HEK293 (cell line): ENCODE results near the gene TSPOAP1.

Source experiments
- CTCF ChIA-PET: fragments of 350-600 bp; formaldehyde crosslinking; extraction: SDS; loops from one replicate; lab custom pipeline; 2021; ENCODE audit warnings: antibody characterized with exemption; lab: Yijun Ruan, JAX
- POLR2A ChIA-PET: fragments of 300-600 bp; formaldehyde crosslinking; extraction: SDS; loops from one replicate; lab custom pipeline; 2020; ENCODE audit warnings: antibody characterized with exemption, inconsistent platforms; lab: Yijun Ruan, JAX
- H3K27ac ChIP-seq: fragments of 200-500 bp; sonication (Bioruptor generic); 2 replicates; pipeline ENCODE4 v1.5.1; 2014; ENCODE audit warnings: low read depth, low read length, control low read depth, inconsistent platforms; ENCODE audit errors: extremely low read depth
- H3K36me3 ChIP-seq, 2 experiments: fragments of 200-500 bp in 1 of 2; sonication (Bioruptor generic) in 1 of 2; 1 replicate in 1 of 2; 2 replicates in 1 of 2; pipeline ENCODE4 v1.5.1; 2014 to 2017; ENCODE audit warnings: inconsistent platforms in 2 of 2, low read length in 2 of 2; ENCODE audit not compliant: control insufficient read depth in 2 of 2, insufficient read depth in 1 of 2
- H3K4me1 ChIP-seq: fragments of 200-500 bp; sonication (Bioruptor generic); 2 replicates; pipeline ENCODE4 v1.5.1; 2014; ENCODE audit warnings: mild to moderate bottlenecking, low read length, inconsistent platforms; ENCODE audit not compliant: control insufficient read depth, insufficient read depth
- H3K4me3 ChIP-seq: 2 replicates; pipeline ENCODE4 v1.5.1; 2011; ENCODE audit warnings: low read depth, mild to moderate bottlenecking, control low read depth, low read length, moderate library complexity
- H3K9me3 ChIP-seq: fragments of 200-500 bp; sonication (Bioruptor generic); 2 replicates; pipeline ENCODE4 v1.5.1; 2014; ENCODE audit warnings: low read depth, low read length, inconsistent platforms; ENCODE audit not compliant: control insufficient read depth, insufficient read depth
- HOXA7 ChIP-seq: sonication (generic); formaldehyde crosslinking; IDR thresholded peaks from 2 replicates; pipeline ENCODE4 v1.8.1; 2022; ENCODE audit warnings: missing genetic modification reagents, borderline replicate concordance
- KLF10 ChIP-seq: fragments of 450-650 bp; IDR thresholded peaks from 2 replicates; pipeline ENCODE4 v1.5.1; 2018; ENCODE audit warnings: missing biosample characterization, mild to moderate bottlenecking, missing genetic modification characterization
- KLF9 ChIP-seq: fragments of 450-650 bp; formaldehyde crosslinking; IDR thresholded peaks from 2 replicates; pipeline ENCODE4 v1.5.1; 2016; ENCODE audit warnings: missing biosample characterization, missing genetic modification characterization, low read depth
- OSR2 ChIP-seq: fragments of 450-650 bp; formaldehyde crosslinking; IDR thresholded peaks from 2 replicates; pipeline ENCODE4 v1.5.1; 2016; ENCODE audit warnings: missing biosample characterization, missing genetic modification characterization
- ZBTB17 ChIP-seq: fragments of 450-650 bp; formaldehyde crosslinking; IDR thresholded peaks from 2 replicates; pipeline ENCODE4 v1.5.1; 2016; ENCODE audit warnings: missing biosample characterization, missing genetic modification characterization
- ZEB2 ChIP-seq: fragments of 450-650 bp; formaldehyde crosslinking; IDR thresholded peaks from 2 replicates; pipeline ENCODE4 v1.5.1; 2016; ENCODE audit warnings: missing biosample characterization, missing genetic modification characterization
- ZNF239 ChIP-seq: fragments of 450-650 bp; formaldehyde crosslinking; IDR thresholded peaks from 2 replicates; pipeline ENCODE4 v1.5.1; 2016; ENCODE audit warnings: missing biosample characterization, missing genetic modification characterization
- ZNF596 ChIP-seq: fragments of 450-650 bp; IDR thresholded peaks from 2 replicates; pipeline ENCODE4 v1.5.0; 2018; ENCODE audit warnings: missing biosample characterization, mild to moderate bottlenecking, missing genetic modification characterization, moderate library complexity
- ZNF610 ChIP-seq: fragments of 450-650 bp; formaldehyde crosslinking; IDR thresholded peaks from 2 replicates; pipeline ENCODE4 v1.5.1; 2016; ENCODE audit warnings: missing biosample characterization, missing genetic modification characterization, borderline replicate concordance
- TF ChIP-seq, protein P1 (sequence below): fragments of 450-650 bp; formaldehyde crosslinking; IDR thresholded peaks from 2 replicates; pipeline ENCODE4 v1.5.1; 2016; ENCODE audit warnings: missing biosample characterization, missing genetic modification characterization
- TF ChIP-seq, protein P2 (sequence below): fragments of 450-650 bp; formaldehyde crosslinking; IDR thresholded peaks from 2 replicates; pipeline ENCODE4 v1.5.1; 2016; ENCODE audit warnings: missing biosample characterization, missing genetic modification characterization

The TSPOAP1 gene

DNA sequence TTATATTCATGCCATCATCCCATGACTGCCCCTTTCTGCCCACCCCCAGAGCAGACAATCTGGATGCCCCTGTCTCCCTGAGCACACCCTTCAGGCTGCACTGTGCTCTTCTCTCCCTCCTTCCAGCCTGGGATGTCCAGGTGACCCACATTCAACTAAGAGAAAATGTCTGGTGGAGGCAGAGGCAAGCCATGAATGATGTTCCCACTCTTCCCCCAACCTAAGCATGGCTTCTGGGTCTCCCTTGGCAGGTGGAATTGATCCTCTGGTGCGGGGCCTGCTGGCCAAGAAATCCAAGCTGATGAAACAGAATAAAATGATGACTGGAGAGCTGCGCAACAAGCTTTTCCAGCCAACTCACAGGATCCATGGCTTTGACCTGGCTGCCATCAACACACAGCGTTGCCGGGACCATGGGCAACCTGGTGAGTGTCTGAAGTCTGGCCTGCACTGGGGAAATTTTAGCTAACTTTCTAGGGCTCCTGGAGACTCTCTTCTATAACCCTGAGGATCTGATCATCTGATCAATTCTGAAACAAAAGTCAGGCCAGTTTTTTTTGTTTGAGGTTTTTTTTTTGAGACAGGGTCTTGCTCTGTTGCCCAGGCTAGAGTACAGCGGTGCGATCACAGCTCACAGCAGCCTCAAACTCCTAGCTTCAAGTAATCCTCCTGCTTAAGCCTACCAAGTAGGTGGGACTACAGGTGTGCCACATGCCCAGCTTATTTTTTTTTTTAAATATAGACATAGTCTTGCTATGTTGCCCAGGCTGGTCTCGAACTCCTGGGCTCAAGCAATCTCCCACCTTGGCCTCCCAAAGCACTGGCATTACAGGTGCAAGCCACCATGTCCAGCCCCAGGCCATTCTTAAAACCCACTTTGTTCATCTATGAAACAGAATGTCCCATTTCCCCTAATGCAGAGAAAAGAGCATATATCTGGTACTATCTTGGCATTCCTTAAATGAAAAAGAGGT, 62.4 kb downstream of the TSPOAP1 start (continued):
- TF ChIP-seq, protein P1, sequence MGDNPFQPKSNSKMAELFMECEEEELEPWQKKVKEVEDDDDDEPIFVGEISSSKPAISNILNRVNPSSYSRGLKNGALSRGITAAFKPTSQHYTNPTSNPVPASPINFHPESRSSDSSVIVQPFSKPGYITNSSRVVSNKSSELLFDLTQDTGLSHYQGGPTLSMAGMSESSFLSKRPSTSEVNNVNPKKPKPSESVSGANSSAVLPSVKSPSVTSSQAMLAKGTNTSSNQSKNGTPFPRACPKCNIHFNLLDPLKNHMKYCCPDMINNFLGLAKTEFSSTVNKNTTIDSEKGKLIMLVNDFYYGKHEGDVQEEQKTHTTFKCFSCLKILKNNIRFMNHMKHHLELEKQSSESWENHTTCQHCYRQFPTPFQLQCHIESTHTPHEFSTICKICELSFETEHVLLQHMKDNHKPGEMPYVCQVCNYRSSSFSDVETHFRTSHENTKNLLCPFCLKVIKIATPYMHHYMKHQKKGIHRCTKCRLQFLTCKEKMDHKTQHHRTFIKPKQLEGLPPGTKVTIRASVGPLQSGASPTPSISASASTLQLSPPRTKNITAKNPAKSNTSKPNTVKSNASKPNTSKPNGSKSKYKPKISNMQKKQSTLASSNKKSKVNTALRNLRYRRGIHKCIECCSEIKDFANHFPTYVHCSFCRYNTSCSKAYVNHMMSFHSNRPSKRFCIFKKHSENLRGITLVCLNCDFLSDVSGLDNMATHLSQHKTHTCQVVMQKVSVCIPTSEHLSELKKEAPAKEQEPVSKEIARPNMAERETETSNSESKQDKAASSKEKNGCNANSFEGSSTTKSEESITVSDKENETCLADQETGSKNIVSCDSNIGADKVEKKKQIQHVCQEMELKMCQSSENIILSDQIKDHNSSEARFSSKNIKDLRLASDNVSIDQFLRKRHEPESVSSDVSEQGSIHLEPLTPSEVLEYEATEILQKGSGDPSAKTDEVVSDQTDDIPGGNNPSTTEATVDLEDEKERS (tag by site-specific recombination): no peak

DNA sequence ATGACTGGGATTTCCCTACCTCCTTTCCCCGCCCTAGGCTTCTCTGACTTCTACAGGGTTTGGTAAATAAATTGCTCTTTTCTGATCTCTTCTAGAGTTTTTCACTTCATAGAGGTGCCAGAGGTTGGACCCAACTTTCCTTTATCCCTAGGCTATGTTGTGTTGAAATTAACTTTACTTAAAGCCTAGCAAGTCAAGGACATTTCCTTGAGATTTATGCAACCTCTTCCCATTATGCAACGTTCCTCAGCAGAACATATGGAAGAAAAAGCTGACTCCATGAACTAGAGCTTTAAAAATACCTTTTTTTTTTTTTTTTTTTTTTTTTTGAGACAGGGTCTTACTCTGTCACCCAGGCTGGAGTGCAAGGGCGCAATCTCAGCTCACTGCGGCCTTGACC, 63.3 kb downstream of the TSPOAP1 start:
- no peak overlapping the region for H3K4me3 ChIP-seq
- ChIA-PET CTCF (interaction anchor here (1.1 to 1.7 kb wide), 2 partner anchors 11 to 16 kb away, joined by 3 to 8 read pairs; no protein-coding TSS in a partner anchor), POLR2A (interaction anchor here (0.9 kb wide), 1 partner anchor 52 kb away, joined by 6 read pairs; no protein-coding TSS in a partner anchor)
- TF ChIP-seq ZNF596 (no peak), HOXA7 (no peak), ZNF610 (tag by site-specific recombination) (no peak), ZNF239 (tag by site-specific recombination) (no peak)
- no peak overlapping the region for H3K27ac ChIP-seq
- H3K36me3 ChIP-seq: no peaks in the 10 kb centered on the region
- no peaks in the 10 kb centered on the region for H3K4me1 ChIP-seq
- peaks cover 3% of the 10 kb centered on the region; the same call in 1 of the 2 replicates for H3K9me3 ChIP-seq

DNA sequence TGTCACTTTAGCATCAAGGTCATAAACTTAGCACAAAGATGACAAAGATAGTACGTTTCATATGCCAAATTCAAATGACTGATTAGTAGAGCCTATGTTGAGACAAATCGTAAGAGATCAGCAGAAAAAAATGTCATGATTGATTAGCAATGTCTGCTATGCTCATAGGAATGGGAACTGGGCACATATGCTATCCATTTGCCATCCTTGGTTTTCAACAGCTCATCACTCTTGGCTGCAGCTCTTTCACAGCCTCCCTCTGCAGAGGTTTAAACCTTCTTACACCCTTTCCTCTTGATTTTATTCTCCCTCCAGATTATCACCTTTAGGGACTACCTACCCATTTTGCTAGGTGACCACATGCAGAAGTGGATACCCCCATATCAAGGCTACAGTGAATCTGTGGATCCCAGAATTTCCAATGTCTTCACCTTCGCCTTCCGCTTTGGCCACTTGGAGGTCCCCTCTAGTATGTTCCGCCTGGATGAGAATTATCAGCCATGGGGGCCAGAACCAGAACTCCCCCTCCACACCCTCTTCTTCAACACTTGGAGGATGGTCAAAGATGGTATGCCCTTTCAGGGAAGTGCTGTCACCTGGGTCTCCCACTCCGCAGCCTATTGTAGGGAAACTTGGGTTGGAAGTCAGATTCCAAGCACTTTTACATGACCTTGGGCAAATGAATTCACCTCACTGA, 64.0 kb downstream of the TSPOAP1 start:
- TF ChIP-seq ZBTB17 (peak; percentile 79), KLF9 (tag by site-specific recombination) (no peak)
- H3K4me1 ChIP-seq: no peaks in the 10 kb centered on the region
- H3K27ac ChIP-seq: no peak overlapping the region
- POLR2A ChIA-PET: interaction anchor here (0.9 kb wide), 1 partner anchor 53 kb away, joined by 6 read pairs; no protein-coding TSS in a partner anchor
- CTCF ChIA-PET: interaction anchor here (0.7 to 1.1 kb wide), 2 partner anchors 9 to 12 kb away, joined by 3 read pairs; no protein-coding TSS in a partner anchor
- H3K9me3 ChIP-seq: peaks cover 3% of the 10 kb centered on the region; the same call in 1 of the 2 replicates
- H3K4me3 ChIP-seq: no peak overlapping the region
- no peaks in the 10 kb centered on the region for H3K36me3 ChIP-seq

DNA sequence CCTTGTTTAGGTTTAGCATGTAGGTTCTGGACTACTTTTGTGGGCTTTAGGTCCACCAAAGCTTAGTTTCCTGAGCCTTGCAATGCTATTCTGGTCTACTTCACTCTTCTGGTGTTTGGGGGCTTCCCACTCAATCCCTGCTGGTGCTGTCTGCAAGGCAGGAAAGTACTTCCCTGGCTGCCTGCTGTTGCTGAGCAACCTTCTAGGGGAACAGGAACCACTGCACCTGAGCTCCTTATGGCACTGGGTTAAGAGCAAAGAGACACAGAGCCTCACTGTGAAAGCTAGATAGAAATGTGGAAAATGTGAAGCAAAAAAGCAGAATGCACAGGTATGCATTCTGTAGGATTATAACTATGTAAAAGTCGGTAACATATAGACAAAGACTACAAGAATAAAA, 64.8 kb downstream of the TSPOAP1 start:
- Histone ChIP-seq H3K27ac (no peak overlapping the region), H3K36me3 (no peaks in the 10 kb centered on the region), H3K4me1 (no peaks in the 10 kb centered on the region), H3K4me3 (no peak overlapping the region), H3K9me3 (peaks cover 3% of the 10 kb centered on the region; the same call in 1 of the 2 replicates)
- TF ChIP-seq, protein P2, sequence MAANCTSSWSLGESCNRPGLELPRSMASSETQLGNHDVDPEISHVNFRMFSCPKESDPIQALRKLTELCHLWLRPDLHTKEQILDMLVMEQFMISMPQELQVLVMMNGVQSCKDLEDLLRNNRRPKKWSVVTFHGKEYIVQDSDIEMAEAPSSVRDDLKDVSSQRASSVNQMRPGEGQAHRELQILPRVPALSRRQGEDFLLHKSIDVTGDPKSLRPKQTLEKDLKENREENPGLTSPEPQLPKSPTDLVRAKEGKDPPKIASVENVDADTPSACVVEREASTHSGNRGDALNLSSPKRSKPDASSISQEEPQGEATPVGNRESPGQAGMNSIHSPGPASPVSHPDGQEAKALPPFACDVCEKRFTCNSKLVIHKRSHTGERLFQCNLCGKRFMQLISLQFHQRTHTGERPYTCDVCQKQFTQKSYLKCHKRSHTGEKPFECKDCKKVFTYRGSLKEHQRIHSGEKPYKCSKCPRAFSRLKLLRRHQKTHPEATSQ (tag by site-specific recombination): no peak
- no peak for TF ChIP-seq ZEB2 (tag by site-specific recombination)
- no peak for TF ChIP-seq KLF10
- TF ChIP-seq OSR2 (tag by site-specific recombination): no peak
- CTCF ChIA-PET: interaction anchor here (0.7 to 1.1 kb wide), 3 partner anchors 14 to 200 kb away, joined by 3 to 5 read pairs (median 3); no protein-coding TSS in a partner anchor
- POLR2A ChIA-PET: no interaction called here
